Measurements from ENCODE around the gene KLF2. TPM values are rescaled to one million over a fixed set of nuclear protein-coding genes. Genes with fewer than 3 reads are reported as not detected.

KLF2 gene
- polyA plus RNA-seq, 4 donors: 1.1 to 25.4 (median 6.5) TPM

- 93 to 99% (median 95%) methylated on average over 4 of the region's 4 CpGs for WGBS, 3 donors
- no peak for DNase-seq
- no peaks in the 10 kb centered on the region for H3K36me3 ChIP-seq (ENCODE audit: control insufficient read depth in 3 of 3, insufficient read depth in 2 of 3, low read depth in 1 of 3, low read length in 3 of 3)
Observed at GRCh38 chr19:16336571-16336970, 11.9 kb downstream of the KLF2 start.

GRCh38 chr19:16337809-16338469, 13.3 kb downstream of the KLF2 start:
- Histone ChIP-seq H3K27me3 (ENCODE audit: control insufficient read depth in 3 of 3, insufficient read depth in 3 of 3, low read length in 3 of 3) (no peaks in the 10 kb centered on the region), H3K27ac (ENCODE audit: low read depth in 1 of 3, low read length in 2 of 3) (no peak overlapping the region), H3K9me3 (ENCODE audit: control insufficient read depth in 2 of 2, insufficient read depth in 1 of 2, low read depth in 1 of 2, low read length in 1 of 2) (no peaks in the 10 kb centered on the region), H3K4me3 (ENCODE audit: low read depth in 1 of 3, low read length in 3 of 3) (no peak overlapping the region), H3K36me3 (ENCODE audit: control insufficient read depth in 3 of 3, insufficient read depth in 2 of 3, low read depth in 1 of 3, low read length in 3 of 3) (no peaks in the 10 kb centered on the region), H3K4me1 (ENCODE audit: control insufficient read depth in 3 of 3, insufficient read depth in 2 of 3, low read depth in 1 of 3, low read length in 2 of 3) (peaks cover 0 to 15% (median 0%) of the 10 kb centered on the region in 3 donors)
- FAIRE-seq: no peak
- DNase-seq: no peak
- 74 to 84% (median 82%) methylated on average over 8 to 13 of the region's 13 CpGs for WGBS, 3 donors

More at GRCh38 chr19:16336571-16336970, 11.9 kb downstream of the KLF2 start:
- H3K4me1 ChIP-seq (ENCODE audit: control insufficient read depth in 3 of 3, insufficient read depth in 2 of 3, low read depth in 1 of 3, low read length in 2 of 3): peaks cover 0 to 8% (median 0%) of the 10 kb centered on the region in 3 donors
- no peak overlapping the region for H3K4me3 ChIP-seq (ENCODE audit: low read depth in 1 of 3, low read length in 3 of 3)
- FAIRE-seq: no peak
- H3K27ac ChIP-seq (ENCODE audit: low read depth in 1 of 3, low read length in 2 of 3): no peak overlapping the region
- H3K9me3 ChIP-seq (ENCODE audit: control insufficient read depth in 2 of 2, insufficient read depth in 1 of 2, low read depth in 1 of 2, low read length in 1 of 2): no peaks in the 10 kb centered on the region
- no peaks in the 10 kb centered on the region for H3K27me3 ChIP-seq (ENCODE audit: control insufficient read depth in 3 of 3, insufficient read depth in 3 of 3, low read length in 3 of 3)

- Histone ChIP-seq H3K27ac (ENCODE audit: low read depth in 1 of 3, low read length in 2 of 3) (peak overlapping the region in 1 of 3 donors; percentile 4), H3K4me3 (ENCODE audit: low read depth in 1 of 3, low read length in 3 of 3) (no peak overlapping the region)
- no peak for FAIRE-seq
Observed at GRCh38 chr19:16338470-16339360, 14.1 kb downstream of the KLF2 start.

GRCh38 chr19:16339361-16339725, 14.7 kb downstream of the KLF2 start:
- no peak overlapping the region for H3K4me3 ChIP-seq (ENCODE audit: low read depth in 1 of 3, low read length in 3 of 3)
- FAIRE-seq (no peak), DNase-seq (no peak)
- no peaks in the 10 kb centered on the region for H3K36me3 ChIP-seq (ENCODE audit: control insufficient read depth in 3 of 3, insufficient read depth in 2 of 3, low read depth in 1 of 3, low read length in 3 of 3)
- no peaks in the 10 kb centered on the region for H3K27me3 ChIP-seq (ENCODE audit: control insufficient read depth in 3 of 3, insufficient read depth in 3 of 3, low read length in 3 of 3)
- peak overlapping the region in 1 of 3 donors; percentile 4 for H3K27ac ChIP-seq (ENCODE audit: low read depth in 1 of 3, low read length in 2 of 3)
- peaks cover 0 to 15% (median 0%) of the 10 kb centered on the region in 3 donors for H3K4me1 ChIP-seq (ENCODE audit: control insufficient read depth in 3 of 3, insufficient read depth in 2 of 3, low read depth in 1 of 3, low read length in 2 of 3)
- no peaks in the 10 kb centered on the region for H3K9me3 ChIP-seq (ENCODE audit: control insufficient read depth in 2 of 2, insufficient read depth in 1 of 2, low read depth in 1 of 2, low read length in 1 of 2)
- WGBS, 3 donors: 73 to 89% (median 74%) methylated on average over 6 of the region's 6 CpGs

More at GRCh38 chr19:16338470-16339360, 14.1 kb downstream of the KLF2 start:
- WGBS, 3 donors: 33 to 40% (median 38%) methylated on average over 30 of the region's 30 CpGs
- no peaks in the 10 kb centered on the region for H3K36me3 ChIP-seq (ENCODE audit: control insufficient read depth in 3 of 3, insufficient read depth in 2 of 3, low read depth in 1 of 3, low read length in 3 of 3)
- peaks cover 0 to 15% (median 0%) of the 10 kb centered on the region in 3 donors for H3K4me1 ChIP-seq (ENCODE audit: control insufficient read depth in 3 of 3, insufficient read depth in 2 of 3, low read depth in 1 of 3, low read length in 2 of 3)
- DNase-seq: no peak
- no peaks in the 10 kb centered on the region for H3K27me3 ChIP-seq (ENCODE audit: control insufficient read depth in 3 of 3, insufficient read depth in 3 of 3, low read length in 3 of 3)
- H3K9me3 ChIP-seq (ENCODE audit: control insufficient read depth in 2 of 2, insufficient read depth in 1 of 2, low read depth in 1 of 2, low read length in 1 of 2): no peaks in the 10 kb centered on the region

GRCh38 chr19:16340092-16340491, 15.5 kb downstream of the KLF2 start:
- H3K27ac ChIP-seq (ENCODE audit: low read depth in 1 of 3, low read length in 2 of 3): no peak overlapping the region
- WGBS, 3 donors: 67 to 76% (median 71%) methylated on average over 5 of the region's 5 CpGs
- FAIRE-seq: no peak
- DNase-seq: no peak
- peaks cover 0 to 15% (median 0%) of the 10 kb centered on the region in 3 donors for H3K4me1 ChIP-seq (ENCODE audit: control insufficient read depth in 3 of 3, insufficient read depth in 2 of 3, low read depth in 1 of 3, low read length in 2 of 3)
- no peak overlapping the region for H3K4me3 ChIP-seq (ENCODE audit: low read depth in 1 of 3, low read length in 3 of 3)
- H3K36me3 ChIP-seq (ENCODE audit: control insufficient read depth in 3 of 3, insufficient read depth in 2 of 3, low read depth in 1 of 3, low read length in 3 of 3): no peaks in the 10 kb centered on the region
- H3K27me3 ChIP-seq (ENCODE audit: control insufficient read depth in 3 of 3, insufficient read depth in 3 of 3, low read length in 3 of 3): no peaks in the 10 kb centered on the region
- H3K9me3 ChIP-seq (ENCODE audit: control insufficient read depth in 2 of 2, insufficient read depth in 1 of 2, low read depth in 1 of 2, low read length in 1 of 2): no peaks in the 10 kb centered on the region

- no peaks in the 10 kb centered on the region for H3K9me3 ChIP-seq (ENCODE audit: control insufficient read depth in 2 of 2, insufficient read depth in 1 of 2, low read depth in 1 of 2, low read length in 1 of 2)
- 90 to 94% (median 92%) methylated on average over 3 of the region's 3 CpGs for WGBS, 3 donors
- no peaks in the 10 kb centered on the region for H3K36me3 ChIP-seq (ENCODE audit: control insufficient read depth in 3 of 3, insufficient read depth in 2 of 3, low read depth in 1 of 3, low read length in 3 of 3)
- DNase-seq (no peak), FAIRE-seq (no peak)
- H3K27me3 ChIP-seq (ENCODE audit: control insufficient read depth in 3 of 3, insufficient read depth in 3 of 3, low read length in 3 of 3): no peaks in the 10 kb centered on the region
- H3K4me3 ChIP-seq (ENCODE audit: low read depth in 1 of 3, low read length in 3 of 3): no peak overlapping the region
- H3K4me1 ChIP-seq (ENCODE audit: control insufficient read depth in 3 of 3, insufficient read depth in 2 of 3, low read depth in 1 of 3, low read length in 2 of 3): peaks cover 0 to 15% (median 0%) of the 10 kb centered on the region in 3 donors
- H3K27ac ChIP-seq (ENCODE audit: low read depth in 1 of 3, low read length in 2 of 3): no peak overlapping the region
Observed at GRCh38 chr19:16340654-16341053, 16.0 kb downstream of the KLF2 start.

- H3K27me3 ChIP-seq (ENCODE audit: control insufficient read depth in 3 of 3, insufficient read depth in 3 of 3, low read length in 3 of 3): no peaks in the 10 kb centered on the region
- H3K27ac ChIP-seq (ENCODE audit: low read depth in 1 of 3, low read length in 2 of 3): peak overlapping the region in 2 of 3 donors; percentile 6 to 39
- H3K4me3 ChIP-seq (ENCODE audit: low read depth in 1 of 3, low read length in 3 of 3): no peak overlapping the region
- no peaks in the 10 kb centered on the region for H3K9me3 ChIP-seq (ENCODE audit: control insufficient read depth in 2 of 2, insufficient read depth in 1 of 2, low read depth in 1 of 2, low read length in 1 of 2)
- H3K36me3 ChIP-seq (ENCODE audit: control insufficient read depth in 3 of 3, insufficient read depth in 2 of 3, low read depth in 1 of 3, low read length in 3 of 3): no peaks in the 10 kb centered on the region
- peaks cover 0 to 15% (median 0%) of the 10 kb centered on the region in 3 donors for H3K4me1 ChIP-seq (ENCODE audit: control insufficient read depth in 3 of 3, insufficient read depth in 2 of 3, low read depth in 1 of 3, low read length in 2 of 3)
- DNase-seq (no peak), FAIRE-seq (no peak)
- WGBS, 3 donors: 48 to 79% (median 61%) methylated on average over 10 of the region's 10 CpGs
Observed at GRCh38 chr19:16342002-16342715, 17.5 kb downstream of the KLF2 start.

GRCh38 chr19:16343156-16343555, 18.5 kb downstream of the KLF2 start:
- Histone ChIP-seq H3K4me1 (ENCODE audit: control insufficient read depth in 3 of 3, insufficient read depth in 2 of 3, low read depth in 1 of 3, low read length in 2 of 3) (peaks cover 0 to 15% (median 0%) of the 10 kb centered on the region in 3 donors), H3K27me3 (ENCODE audit: control insufficient read depth in 3 of 3, insufficient read depth in 3 of 3, low read length in 3 of 3) (no peaks in the 10 kb centered on the region), H3K27ac (ENCODE audit: low read depth in 1 of 3, low read length in 2 of 3) (no peak overlapping the region), H3K4me3 (ENCODE audit: low read depth in 1 of 3, low read length in 3 of 3) (no peak overlapping the region), H3K9me3 (ENCODE audit: control insufficient read depth in 2 of 2, insufficient read depth in 1 of 2, low read depth in 1 of 2, low read length in 1 of 2) (no peaks in the 10 kb centered on the region), H3K36me3 (ENCODE audit: control insufficient read depth in 3 of 3, insufficient read depth in 2 of 3, low read depth in 1 of 3, low read length in 3 of 3) (no peaks in the 10 kb centered on the region)
- FAIRE-seq (no peak), DNase-seq (no peak)
- 93 to 97% (median 93%) methylated on average over 7 of the region's 7 CpGs for WGBS, 3 donors
